ENCODE data around the gene USP40. TPM values are rescaled to one million over a fixed set of nuclear protein-coding genes. Genes with fewer than 3 reads are reported as not detected.

Gene USP40
- total RNA-seq, 4 donors from 2014 or later: 18.7 to 32.8 (median 23.0) TPM

DNA sequence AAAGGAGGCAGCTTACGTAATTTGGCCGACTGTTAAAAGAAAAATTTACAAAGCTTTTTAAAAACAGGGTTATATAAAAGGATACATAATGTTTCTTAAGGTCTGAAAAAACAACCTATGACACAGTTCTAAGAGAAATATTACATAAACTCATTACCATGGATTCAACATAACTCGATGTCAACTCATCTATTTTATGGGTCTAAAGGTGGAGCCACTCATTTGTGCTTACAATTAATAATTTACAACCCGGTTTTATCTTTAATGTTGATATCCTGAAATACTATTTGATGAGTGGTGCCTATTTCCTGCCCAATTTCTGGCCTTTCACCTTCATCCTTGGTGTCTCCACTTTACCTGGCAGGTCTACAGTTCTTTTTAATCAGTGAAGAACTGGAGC, 15.1 kb downstream of the USP40 start:
- intact Hi-C loops (cut with DNase I): loop anchor here (10.0 kb wide), 1 partner anchor 47 kb away; no protein-coding TSS in a partner anchor

DNA sequence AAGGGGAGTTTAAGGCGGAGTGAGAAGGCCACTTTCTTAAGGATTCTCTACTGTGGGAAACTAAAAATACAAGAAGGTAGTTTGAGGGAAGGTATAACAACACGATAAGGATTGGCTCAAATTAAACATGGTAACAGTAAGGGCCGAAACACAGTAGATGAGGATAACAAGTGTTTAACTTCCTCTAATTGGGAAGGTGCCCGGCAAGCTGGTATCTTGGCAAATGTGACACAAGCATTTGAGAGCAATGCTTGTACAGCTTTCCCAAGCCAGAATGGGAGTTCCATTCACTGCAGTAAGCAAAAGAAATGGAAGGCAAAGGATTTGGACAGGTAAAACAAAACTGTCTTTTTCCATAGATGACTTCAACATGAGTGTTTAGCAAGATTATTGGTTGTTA, 19.8 kb downstream of the USP40 start:
- Histone ChIP-seq H3K36me3 (peaks cover 0 to 96% (median 0%) of the 10 kb centered on the region in 3 donors), H3K27me3 (no peaks in the 10 kb centered on the region), H3K4me3 (no peak overlapping the region), H3K27ac (no peak overlapping the region), H3K4me1 (no peaks in the 10 kb centered on the region), H3K9me3 (no peaks in the 10 kb centered on the region)
- TF ChIP-seq, protein P1, sequence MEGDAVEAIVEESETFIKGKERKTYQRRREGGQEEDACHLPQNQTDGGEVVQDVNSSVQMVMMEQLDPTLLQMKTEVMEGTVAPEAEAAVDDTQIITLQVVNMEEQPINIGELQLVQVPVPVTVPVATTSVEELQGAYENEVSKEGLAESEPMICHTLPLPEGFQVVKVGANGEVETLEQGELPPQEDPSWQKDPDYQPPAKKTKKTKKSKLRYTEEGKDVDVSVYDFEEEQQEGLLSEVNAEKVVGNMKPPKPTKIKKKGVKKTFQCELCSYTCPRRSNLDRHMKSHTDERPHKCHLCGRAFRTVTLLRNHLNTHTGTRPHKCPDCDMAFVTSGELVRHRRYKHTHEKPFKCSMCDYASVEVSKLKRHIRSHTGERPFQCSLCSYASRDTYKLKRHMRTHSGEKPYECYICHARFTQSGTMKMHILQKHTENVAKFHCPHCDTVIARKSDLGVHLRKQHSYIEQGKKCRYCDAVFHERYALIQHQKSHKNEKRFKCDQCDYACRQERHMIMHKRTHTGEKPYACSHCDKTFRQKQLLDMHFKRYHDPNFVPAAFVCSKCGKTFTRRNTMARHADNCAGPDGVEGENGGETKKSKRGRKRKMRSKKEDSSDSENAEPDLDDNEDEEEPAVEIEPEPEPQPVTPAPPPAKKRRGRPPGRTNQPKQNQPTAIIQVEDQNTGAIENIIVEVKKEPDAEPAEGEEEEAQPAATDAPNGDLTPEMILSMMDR (IDR thresholded peaks at IDR 0.05): no peak
- TF ChIP-seq POLR2A (IDR thresholded peaks at IDR 0.05): no peak
- WGBS, 2 donors: 91 to 96% methylated on average over 4 of the region's 4 CpGs
- intact Hi-C loops (cut with DNase I): no loop called here
- DNase-seq: no peak

More for the DNA sequence above, 15.1 kb downstream of the USP40 start:
- H3K4me1 ChIP-seq: peaks cover 0 to 6% (median 0%) of the 10 kb centered on the region in 3 donors
- H3K4me3 ChIP-seq: no peak overlapping the region
- H3K9me3 ChIP-seq: no peaks in the 10 kb centered on the region
- no peaks in the 10 kb centered on the region for H3K27me3 ChIP-seq
- WGBS, 2 donors: 71 to 79% methylated on average over 4 of the region's 4 CpGs
- DNase-seq: no peak
- no peak overlapping the region for H3K27ac ChIP-seq
- TF ChIP-seq, protein P1 (IDR thresholded peaks at IDR 0.05): no peak
- TF ChIP-seq POLR2A (IDR thresholded peaks at IDR 0.05): no peak
- peaks cover 0 to 94% (median 0%) of the 10 kb centered on the region in 3 donors for H3K36me3 ChIP-seq

DNA sequence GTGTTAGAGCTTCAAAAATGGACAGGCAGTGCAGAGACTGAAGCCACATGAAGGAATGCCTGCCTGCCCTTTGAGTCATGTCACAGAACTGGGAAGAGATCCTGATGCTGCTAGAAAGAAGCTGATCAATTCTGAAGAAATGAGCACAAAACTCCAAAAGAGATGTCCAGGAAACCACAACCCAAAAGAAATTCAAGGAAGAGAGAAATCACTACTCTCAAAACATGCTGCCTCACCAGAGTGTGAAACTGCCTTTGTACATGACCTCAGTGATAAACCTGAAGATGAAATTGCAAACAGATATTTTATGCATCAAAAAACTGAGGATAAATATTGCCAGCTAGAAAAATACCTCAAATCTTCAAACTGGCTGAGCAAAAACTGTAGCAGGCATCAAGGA, 20.5 kb downstream of the USP40 start:
- Histone ChIP-seq H3K27me3 (no peaks in the 10 kb centered on the region), H3K4me1 (no peaks in the 10 kb centered on the region), H3K27ac (no peak overlapping the region), H3K4me3 (no peak overlapping the region), H3K36me3 (peaks cover 0 to 96% (median 0%) of the 10 kb centered on the region in 3 donors), H3K9me3 (no peaks in the 10 kb centered on the region)
- no peak for DNase-seq
- TF ChIP-seq, protein P1 (IDR thresholded peaks at IDR 0.05): no peak
- TF ChIP-seq POLR2A (IDR thresholded peaks at IDR 0.05): no peak
- intact Hi-C loops (cut with DNase I): no loop called here

DNA sequence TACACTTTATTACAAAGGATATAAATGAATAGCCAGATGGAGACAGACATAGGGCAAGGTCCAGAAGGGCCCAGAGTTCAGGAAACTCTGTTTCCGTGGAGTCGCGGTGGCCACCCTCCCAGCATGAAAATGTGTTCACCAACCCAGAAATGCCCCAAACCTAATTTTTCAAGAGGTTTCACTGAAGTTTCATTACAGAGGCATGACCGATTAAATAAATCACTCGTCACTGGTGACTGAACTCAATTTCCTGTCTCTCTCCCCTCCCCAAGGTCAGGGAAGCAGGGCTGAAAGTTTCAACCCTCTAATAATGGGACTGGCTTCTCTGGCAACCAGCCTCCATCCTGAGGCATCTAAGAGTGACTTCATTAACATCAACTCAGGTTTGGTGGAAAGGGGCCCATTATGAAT, 22.4 kb downstream of the USP40 start:
- no peak overlapping the region for H3K27ac ChIP-seq
- no peaks in the 10 kb centered on the region for H3K4me1 ChIP-seq
- H3K36me3 ChIP-seq: peaks cover 0 to 89% (median 3%) of the 10 kb centered on the region in 3 donors
- intact Hi-C loops (cut with DNase I): no loop called here
- H3K9me3 ChIP-seq: no peaks in the 10 kb centered on the region
- WGBS, 2 donors: 77 to 90% methylated on average over 5 of the region's 5 CpGs
- TF ChIP-seq, protein P1 (IDR thresholded peaks at IDR 0.05): no peak
- TF ChIP-seq POLR2A (IDR thresholded peaks at IDR 0.05): no peak
- H3K27me3 ChIP-seq: no peaks in the 10 kb centered on the region
- DNase-seq: no peak
- H3K4me3 ChIP-seq: no peak overlapping the region

DNA sequence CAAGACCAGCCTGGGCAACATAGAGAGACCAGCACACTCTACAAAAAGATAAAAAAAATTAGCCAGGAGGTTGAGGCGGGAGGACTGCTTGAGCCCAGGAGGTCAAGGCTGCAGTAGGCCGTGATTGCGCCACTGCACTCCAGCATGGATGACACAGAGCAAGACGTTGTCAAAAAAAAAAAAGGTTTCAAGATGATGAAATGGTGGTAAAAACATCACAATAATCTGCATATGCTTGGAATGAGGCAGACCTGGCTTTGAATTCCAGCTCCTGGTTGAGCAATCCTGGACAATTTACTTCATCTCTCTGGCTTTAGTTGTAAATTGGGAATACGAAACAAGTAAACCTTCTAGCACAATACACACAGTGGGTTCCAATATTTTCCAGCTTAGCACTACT, 24.1 kb downstream of the USP40 start:
- no peak for TF ChIP-seq POLR2A (IDR thresholded peaks at IDR 0.05)
- TF ChIP-seq, protein P1 (IDR thresholded peaks at IDR 0.05): no peak
- peaks cover 0 to 78% (median 3%) of the 10 kb centered on the region in 3 donors for H3K36me3 ChIP-seq
- no peaks in the 10 kb centered on the region for H3K4me1 ChIP-seq
- intact Hi-C loops (cut with DNase I): no loop called here
- WGBS, 2 donors: 60 to 73% methylated on average over 5 of the region's 5 CpGs
- no peaks in the 10 kb centered on the region for H3K9me3 ChIP-seq
- no peaks in the 10 kb centered on the region for H3K27me3 ChIP-seq
- H3K27ac ChIP-seq: no peak overlapping the region
- DNase-seq: no peak
- no peak overlapping the region for H3K4me3 ChIP-seq
